Activated T-cell treated with anti-CD3 and anti-CD28 coated beads for 48 hours (primary cell): ENCODE results near the gene RMDN2.

Experiments
- DNase-seq: peaks from one replicate; pipeline ENCODE4 v3.0.0-alpha.2; 2020; ENCODE audit warnings: low read depth

RMDN2 gene, protein sequence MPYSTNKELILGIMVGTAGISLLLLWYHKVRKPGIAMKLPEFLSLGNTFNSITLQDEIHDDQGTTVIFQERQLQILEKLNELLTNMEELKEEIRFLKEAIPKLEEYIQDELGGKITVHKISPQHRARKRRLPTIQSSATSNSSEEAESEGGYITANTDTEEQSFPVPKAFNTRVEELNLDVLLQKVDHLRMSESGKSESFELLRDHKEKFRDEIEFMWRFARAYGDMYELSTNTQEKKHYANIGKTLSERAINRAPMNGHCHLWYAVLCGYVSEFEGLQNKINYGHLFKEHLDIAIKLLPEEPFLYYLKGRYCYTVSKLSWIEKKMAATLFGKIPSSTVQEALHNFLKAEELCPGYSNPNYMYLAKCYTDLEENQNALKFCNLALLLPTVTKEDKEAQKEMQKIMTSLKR

DNA sequence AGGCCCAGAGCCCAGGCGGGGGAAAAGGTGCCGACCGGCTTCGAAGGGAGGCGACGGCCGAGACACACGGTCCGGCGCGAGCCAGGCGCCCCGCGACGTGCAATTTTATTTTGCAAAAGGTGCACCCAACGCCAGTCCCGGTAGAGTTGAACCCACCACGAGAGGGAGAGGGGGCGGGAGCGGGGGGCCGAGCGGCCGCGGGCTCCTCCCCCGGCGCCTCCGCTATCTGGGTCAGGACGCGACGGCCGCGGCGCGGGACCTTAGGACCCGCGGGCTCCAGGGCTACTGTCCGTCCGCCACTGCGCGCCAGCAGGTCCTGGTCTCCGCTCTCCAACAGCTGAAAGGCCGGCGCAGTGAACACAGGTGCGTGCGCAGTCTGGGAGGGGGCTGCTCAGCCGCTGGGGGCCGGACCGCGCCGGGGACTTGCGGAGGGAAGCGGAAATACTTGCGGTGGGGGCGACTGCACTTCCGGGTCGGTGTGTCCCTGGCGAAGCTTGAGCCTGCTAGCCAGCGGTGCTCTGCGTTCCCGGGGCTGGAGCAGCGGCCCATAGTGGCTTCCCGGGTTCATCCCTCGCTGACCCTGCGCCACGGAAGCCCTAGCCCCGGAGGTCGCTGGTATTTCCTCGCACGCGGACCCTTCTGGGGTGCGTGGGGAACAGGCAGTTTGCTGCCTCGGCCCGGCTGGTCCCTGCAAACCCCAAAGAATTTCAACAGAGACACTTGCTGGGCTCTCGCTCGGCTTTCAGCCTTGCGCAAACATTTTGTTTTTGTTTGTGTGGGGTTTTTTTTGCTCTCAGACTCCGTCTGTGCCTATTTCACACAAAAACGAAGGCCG is at the start of gene RMDN2:
Gene RMDN2, plus strand, starts transcription at position 225 of the 835 bp plus-strand sequence. CDS start 3,991 bp downstream, outside the sequence.
- DNase-seq, result peak; percentile 77

DNA sequence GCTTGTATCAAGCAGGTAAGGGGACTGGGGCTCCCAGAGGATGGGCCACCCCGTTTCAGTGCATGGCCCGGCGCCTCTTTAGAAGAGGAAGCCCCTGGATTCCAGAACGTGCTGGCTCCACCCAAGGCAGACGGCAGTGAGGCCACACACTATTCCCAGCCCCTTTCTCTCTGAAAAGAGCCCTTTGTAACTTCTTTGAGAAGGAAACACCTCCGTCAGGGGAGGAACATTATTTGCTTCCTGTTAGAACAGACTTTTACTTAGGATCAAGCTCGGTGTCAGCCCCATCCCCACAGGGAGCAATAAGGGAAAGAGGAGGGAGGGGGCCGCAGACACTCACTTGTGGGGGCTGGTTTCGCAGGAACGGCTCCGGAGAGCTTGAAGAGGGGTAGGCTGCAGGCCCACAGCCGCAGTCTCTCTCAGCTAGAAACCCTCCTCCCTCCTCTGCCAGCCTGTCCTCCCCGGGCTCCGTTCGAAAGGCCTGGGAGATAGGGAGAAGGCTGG is 49.6 kb upstream of the RMDN2 start:
- no peak for DNase-seq

DNA sequence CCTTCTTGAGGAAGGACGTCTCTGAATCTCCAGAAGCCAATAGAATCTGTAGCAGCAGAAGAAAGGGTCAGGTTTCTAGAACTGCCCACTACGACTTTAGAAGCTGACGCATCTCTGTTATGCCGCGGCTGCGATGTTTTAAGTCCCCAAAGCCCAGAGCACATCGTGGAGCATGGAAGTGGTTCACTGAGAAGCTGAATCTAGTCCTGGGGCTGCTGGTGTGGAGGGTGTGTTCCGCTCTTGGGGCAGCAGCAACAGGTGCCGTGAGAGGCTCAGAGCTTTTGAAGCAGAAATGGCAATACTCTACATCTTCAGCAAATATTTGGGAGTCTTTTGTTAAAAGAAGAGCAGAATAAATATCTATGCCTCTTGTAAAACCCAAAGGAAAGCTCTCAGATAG is 48.9 kb upstream of the RMDN2 start:
- no peak for DNase-seq

DNA sequence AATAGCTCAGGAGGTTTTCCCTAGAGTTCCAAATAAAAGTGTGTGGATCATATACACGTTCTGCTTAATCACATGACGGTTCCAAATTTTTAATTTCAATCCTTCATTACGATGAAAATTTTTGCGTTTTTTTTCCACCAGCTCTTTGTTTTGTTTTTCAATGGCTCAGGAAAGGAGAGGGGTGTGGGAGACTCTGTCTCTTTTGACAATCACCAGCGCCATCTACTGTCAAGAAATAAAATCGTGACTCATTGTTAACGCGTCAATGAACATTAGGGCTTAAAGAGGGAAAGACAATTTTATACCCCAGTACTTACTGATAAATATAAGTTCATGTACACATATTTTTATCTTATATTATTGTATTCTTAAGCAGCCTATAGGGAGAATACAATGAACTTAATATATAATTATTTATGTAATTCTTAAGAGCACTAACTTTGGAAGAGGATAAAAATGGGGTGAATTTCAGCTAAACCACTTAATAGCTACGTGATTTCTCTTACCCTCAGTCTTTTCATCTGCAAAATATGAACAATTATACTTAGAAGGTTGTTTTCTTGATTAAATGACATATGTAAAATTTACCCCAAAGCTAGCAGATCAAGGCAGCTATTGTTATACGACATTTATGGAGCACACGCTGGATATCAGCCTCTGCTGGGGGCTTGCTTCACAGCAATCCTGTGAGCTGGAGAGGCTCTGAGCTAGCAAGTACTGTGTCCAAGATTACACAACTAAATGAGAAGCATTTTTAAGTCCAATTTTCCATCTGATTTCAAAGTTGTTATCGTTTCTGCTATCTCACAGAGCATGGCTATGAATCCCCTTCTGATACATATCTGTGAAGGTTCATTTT is 47.4 kb upstream of the RMDN2 start:
- no peak for DNase-seq

DNA sequence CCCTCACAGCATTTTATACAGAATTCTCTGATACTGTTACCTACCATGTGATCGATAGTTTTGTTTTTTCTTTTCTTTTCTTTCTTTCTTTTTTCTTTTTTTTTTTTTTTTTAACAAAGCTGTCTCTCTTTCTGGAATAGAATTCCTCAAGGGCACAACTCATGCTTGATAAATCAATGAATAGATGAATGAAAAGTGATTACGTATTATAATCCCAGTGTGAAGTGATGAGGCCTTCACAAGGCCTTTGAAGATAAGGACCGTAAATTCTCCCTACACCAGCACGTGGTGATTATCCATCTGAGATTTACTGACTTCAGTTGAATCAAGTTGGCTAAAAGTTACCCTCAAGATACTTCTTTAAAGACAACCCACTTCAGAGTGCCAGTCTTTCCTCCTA is 46.6 kb upstream of the RMDN2 start:
- DNase-seq, result no peak

DNA sequence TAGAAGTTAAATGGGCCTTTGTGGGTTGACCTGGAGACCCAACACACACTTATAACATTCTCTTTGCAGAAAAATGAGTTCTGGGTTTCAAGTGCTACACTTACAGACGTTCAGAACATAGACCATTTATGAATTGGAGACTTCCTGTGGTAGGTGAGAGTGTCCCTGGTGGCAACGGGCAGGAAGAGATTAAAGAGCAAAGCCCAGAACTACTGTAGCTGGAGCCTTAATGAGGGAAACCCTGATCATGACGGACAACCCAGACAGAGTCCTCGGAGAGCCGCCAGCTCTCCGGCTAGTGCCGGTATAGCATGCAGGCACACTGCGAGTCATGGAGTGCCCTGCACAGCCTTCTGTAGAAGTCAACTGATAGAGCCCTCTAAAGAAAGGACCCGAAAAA is 44.5 kb upstream of the RMDN2 start:
- DNase-seq, result no peak

DNA sequence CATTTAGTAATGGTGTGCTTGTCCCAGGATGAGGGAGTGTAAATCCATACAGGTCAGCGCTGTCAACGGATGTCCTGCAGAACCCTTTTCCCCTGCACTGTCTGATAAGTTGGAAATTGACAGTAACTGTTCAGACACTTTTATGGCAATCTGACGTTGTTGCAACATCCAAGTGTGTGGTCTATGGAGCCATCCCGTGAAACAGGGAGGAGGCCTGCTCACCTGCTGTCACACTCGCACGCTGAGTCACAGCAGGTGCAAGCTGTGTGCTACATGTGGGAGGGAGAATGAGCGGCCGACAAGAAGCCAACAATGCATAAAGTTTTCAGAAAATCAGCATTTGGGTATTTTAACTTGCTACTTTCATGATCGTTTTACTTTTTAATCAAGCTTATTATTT is 43.7 kb upstream of the RMDN2 start:
- DNase-seq, result no peak

DNA sequence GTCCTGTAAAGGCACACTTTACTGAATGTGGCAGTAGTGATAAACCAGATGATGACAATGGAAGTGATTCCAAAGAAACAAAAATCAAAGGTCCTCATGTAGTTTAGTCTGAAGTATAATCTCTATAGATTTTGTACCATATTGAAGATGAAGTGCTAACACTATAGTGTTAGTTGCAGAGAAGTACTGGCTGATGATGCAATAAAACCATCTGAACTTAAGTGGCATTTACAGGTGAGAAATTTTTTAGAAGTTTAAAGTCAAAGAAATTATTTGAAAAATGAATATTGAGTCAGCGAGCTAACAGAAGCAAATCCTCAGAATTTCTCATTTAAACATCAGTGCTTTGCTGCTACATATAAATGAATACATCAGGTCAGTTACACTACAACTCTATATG is 43.1 kb upstream of the RMDN2 start:
- DNase-seq, result no peak

DNA sequence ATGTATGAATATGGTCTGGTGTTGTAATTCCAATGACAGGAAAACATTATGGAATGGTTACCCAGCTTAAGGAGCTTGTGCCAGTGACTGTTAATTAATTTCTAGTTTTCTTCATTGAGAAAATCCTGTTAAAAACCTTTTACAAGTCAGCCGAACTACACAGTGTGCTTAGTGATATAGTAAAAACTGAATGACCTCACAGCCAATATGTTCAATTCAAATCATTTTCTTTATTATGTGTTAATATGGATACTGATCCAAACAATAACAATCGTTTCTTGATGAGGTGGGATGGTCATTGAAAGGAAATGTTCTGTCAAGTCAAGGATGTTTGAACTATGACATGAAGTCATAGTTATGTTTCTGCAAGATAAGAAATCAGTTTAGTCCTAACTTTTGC is 41.6 kb upstream of the RMDN2 start:
- DNase-seq, result no peak

DNA sequence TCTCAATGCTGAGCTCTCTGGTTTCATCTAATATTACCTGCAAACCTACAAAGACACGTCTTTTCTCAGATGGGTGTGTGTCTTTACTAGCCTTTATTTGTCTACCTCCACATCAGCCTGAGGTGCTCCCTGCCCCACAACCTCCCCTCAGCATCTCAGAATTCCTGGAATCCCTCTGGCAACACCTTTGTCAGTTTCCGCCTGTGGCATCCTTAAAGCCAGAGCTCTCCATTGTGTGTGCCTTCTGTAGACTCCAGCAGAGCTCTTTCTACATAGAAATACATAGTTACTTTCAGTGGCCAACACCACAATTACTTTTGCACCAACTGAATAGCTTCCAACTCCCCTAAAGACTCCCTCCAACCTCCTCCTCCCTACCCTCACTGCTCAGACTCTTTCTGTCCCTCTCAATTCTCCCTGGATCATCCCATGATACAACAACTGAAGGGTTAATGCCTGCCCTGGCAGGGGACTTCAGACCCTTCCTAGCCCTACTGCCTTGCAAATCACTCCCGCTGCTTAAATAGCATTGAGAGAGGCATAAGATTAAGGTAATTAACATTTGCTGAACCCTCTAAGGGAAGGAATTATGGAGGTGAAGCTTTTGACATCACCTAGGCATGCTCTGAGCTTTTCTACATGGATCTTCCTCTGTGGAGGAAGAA is 39.6 kb upstream of the RMDN2 start:
- no peak for DNase-seq

DNA sequence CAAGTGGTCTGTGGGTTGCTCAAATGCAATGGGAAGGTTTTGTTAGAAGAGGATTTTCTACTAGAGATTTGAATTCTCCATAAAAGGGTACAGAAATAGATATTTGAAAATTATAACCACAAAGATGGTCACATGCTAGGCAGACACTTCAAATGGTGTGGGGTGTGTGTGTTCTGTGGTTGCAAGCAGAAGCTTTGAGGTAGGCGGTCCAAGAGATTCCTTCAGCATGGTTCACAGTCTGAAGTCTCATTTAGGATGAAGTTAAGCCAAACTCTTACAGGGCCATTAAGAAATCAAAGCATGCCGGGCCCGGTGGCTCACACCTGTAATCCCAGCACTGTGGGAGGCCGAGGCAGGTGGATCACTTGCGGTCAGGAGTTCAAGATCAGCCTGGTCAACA is 38.3 kb upstream of the RMDN2 start:
- DNase-seq, result no peak

DNA sequence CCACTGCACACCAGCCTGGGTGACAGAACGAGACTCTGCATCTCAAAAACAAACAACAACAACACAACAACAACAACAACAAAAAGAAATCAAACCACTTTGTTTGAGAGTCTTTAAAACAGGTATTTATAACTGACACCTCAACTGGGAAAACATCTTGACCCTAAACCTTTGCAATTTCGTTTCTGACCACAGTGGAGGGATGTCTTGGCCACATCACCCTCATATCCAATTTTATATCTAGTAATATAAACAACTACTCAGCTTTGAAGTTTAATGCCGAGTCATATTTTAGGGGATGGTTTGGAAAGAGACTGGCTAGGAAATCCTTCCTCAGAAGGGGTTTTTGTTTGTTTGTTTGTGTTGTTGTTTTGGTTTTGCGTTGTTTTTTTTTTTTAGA is 37.8 kb upstream of the RMDN2 start:
- no peak for DNase-seq

DNA sequence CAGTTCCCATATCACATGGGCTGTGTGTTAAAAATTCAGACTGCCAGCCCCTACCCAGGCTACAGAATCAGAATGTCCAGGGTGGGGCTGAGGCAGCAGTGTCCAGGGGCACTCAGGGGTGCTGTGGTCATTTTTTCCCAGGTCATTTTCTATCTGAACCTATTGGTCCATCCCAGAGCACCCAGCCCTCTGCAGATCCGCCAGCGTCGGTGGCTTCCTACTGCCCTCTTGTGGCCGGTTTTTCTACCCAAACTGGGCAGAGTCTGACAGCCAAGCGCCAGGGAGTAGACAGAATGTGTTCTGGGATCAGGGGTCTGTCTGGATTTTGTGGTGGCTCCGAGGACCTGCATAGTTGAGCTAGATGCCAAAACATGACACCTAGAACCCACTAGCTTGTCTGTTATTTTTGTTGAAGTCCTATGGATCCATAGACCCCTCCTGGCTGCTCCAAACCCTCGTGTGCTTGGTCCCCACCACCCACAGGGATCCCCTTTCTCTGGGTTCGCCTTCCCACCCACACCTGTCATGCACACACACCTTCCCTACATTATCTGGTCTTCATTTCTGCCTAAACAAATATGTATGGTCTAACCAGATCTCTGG is 34.1 kb upstream of the RMDN2 start:
- peak; percentile 57 for DNase-seq

DNA sequence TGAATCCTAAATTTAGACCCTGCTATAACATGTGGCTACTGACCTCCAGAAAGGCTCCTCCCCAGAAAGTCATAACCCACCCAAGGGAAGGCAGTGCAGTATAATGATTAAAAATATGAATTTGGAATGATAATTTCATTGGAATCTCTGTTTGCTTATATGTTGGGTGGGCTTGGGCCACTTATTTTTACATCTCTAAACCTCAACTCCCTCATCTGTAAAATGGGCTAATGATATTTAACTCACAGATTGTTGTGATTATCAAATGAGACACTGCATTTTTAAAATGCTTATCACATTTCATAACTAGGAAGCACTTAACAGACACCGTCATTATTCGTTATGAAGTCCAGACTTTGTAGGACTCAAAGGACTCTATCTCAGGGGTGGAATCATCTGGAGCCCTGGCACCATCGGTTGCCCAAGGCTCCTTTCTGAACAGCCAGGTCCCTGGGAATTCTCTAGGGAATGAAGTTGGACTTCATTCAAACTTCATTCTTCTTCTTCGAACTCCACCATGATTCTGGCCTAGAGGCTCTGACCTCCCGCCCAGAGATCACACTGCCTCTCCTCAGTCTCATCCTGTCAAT is 33.1 kb upstream of the RMDN2 start:
- DNase-seq, result no peak

DNA sequence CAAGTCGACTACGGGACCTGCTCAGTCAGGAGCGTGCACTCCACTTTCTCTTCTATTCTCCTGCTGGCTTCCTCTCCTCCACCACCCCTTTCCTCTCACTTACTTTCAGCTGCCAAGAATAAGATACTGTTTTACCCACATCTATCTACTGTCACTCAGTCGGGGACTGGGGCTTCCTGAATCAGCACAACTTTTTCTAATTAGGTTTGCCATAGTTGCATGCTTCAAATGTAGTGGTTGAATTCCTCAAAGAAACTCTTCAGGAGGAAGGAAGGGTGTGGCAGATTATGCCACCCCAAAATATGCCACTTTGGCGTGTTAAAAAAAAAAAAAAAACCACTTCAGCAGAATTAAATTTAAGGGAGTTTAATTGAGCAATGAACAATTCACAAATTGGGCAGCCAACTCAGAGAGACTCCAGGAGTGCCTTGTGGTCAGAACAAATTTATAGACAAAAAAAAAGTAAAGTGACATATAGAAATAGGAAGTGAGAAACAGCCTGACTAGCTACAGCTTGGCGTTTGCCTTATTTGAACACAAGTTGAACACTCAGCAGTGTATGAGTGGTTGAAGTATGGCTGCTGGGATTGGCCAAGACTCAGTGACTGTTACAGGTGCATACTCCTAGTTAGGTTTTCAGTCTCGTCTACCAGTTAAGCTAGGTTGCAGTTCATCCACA is 32.5 kb upstream of the RMDN2 start:
- DNase-seq, result no peak

DNA sequence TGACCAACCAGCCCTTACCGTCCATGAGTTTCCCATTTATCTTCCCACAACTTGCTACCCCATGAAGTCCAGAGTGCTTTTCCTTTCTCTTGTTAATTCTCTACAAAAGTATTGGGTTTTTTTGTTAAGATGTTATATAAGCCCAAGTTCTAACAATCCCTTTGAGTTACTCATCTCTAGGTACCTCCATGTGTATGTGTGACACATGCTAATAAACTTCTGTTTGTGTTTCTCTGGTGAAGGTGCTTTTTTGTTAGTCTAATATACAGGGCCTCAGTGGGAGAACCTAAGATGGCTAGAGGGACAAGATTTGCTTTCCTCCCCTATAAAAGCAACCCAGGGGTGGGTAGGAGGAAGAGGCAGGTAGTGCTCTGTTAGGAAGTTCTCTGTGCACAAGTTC is 31.8 kb upstream of the RMDN2 start:
- no peak for DNase-seq

DNA sequence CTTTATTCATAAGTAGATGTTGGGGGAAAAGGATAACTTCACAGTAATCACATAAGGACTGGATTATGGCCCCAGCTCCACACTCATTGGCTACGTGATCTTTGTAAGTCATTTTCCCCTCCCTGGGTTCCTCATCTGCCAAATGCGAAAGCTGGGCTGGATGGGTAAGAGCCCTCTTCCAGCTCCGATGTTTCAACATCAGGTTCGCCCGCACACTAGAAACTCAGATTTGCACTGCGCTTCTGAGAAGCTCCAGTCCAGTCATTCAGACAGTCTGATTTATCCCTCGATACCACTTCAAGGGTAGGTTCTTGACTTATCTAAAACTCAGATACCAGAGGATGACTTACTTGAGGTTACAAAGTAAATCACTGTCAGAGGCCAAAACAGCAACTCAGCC is 31.0 kb upstream of the RMDN2 start:
- no peak for DNase-seq

DNA sequence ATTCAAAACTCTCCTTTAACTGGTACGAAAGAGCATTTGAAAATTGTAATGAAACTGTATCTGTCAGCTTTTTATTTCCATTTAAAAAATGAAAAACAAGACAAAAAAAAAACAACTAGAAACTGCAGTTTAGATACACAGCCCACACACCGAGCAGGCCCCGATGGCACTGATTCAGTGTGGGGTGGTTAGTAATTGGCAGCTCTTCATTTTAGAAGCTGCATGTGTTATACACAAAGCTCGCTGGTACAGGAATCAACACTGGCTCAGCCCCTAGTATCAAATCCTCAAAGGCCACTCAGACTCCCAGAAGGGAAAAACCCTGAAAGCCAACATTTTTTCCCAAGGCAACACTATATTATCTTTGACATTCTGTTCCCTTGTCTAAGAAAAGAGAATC is 30.5 kb upstream of the RMDN2 start:
- DNase-seq, result no peak

DNA sequence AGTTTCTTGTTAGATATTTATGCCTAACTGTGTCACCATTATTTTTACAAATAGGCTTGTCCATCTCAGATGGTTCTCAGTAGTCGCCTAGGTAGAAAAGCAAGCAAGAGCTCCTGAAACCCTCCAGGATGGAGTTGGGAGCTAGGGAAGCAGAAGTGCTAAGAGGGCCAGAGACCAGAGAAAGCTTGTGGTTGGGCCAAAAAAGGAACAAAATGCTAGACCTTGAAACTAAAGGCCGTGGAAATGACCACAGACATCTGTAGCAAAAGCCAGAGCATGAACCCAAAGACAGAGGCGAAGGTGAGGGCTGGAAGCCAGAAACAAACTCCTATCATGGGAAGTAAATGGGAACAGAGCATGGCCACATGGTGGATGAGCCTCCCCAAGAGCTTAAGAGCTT is 29.9 kb upstream of the RMDN2 start:
- no peak for DNase-seq

DNA sequence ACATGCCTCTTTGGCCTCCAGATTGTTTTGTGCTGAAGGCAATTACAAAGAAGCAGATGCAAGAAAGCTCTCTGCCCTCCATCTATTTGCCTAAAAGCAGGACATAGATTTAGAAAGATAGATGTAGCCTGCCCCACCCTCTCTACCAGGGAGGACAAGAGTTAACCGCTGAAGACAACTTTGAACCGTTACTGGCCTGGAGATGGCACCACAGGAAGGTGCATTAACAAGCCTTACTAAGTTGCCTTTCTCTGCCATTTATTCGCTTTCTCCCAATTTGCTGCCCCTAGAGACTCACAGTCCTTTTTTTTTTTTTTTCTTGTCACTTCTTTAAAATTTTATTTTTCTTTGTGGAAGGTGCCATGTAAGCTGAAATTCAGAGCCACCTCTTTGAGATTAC is 28.8 kb upstream of the RMDN2 start:
- DNase-seq, result no peak
